ENCODE measurements around the gene RMND5B.

- no peak for TF ChIP-seq CTCF (IDR thresholded peaks at IDR 0.05; ENCODE audit: low read depth, low read length, poor library complexity, severe bottlenecking)
- TF ChIP-seq EZH2phosphoT487 (IDR thresholded peaks at IDR 0.05; ENCODE audit: borderline replicate concordance, low read length), result no peak
Observed at GRCh38 chr5:178115814-178116142, 15.0 kb upstream of the RMND5B start.

All from DOHH2 (cell line).